Stimulated activated CD8-positive, alpha-beta memory T cell treated with anti-CD3 and anti-CD28 coated beads, Interleukin-12 subunit alpha, Interleukin-12 subunit beta, amount 100 ng/mL, for 1 hour (primary cell): ENCODE results near the gene ELP5.

Source experiments
- DNase-seq: peaks from one replicate; pipeline ENCODE4 v3.0.0-alpha.2; 2020; ENCODE audit warnings: low read depth

ELP5 gene

GRCh38 chr17:7252176-7253043, at the start of gene ELP5:
Gene ELP5, plus strand, starts transcription at chr17:7252215. Its CDS starts 336 bp downstream, at chr17:7252551.
- peak; percentile 75 for DNase-seq

- no peak for DNase-seq
Observed at GRCh38 chr17:7203391-7203790, 48.6 kb upstream of the ELP5 start.

- no peak for DNase-seq
Observed at GRCh38 chr17:7204336-7204735, 47.7 kb upstream of the ELP5 start.

- DNase-seq, result peak; percentile 90
Observed at GRCh38 chr17:7204828-7205461, 47.1 kb upstream of the ELP5 start.

- no peak for DNase-seq
Observed at GRCh38 chr17:7205561-7205960, 46.5 kb upstream of the ELP5 start.

- DNase-seq, result no peak
Observed at GRCh38 chr17:7207120-7208001, 44.7 kb upstream of the ELP5 start.

- no peak for DNase-seq
Observed at GRCh38 chr17:7208027-7208571, 43.9 kb upstream of the ELP5 start.

- DNase-seq, result no peak
Observed at GRCh38 chr17:7208754-7209460, 43.1 kb upstream of the ELP5 start.

GRCh38 chr17:7211491-7212273, 40.3 kb upstream of the ELP5 start:
- DNase-seq, result no peak

GRCh38 chr17:7213895-7214299, 38.1 kb upstream of the ELP5 start:
- no peak for DNase-seq

- DNase-seq, result peak; percentile 96
Observed at GRCh38 chr17:7214300-7215135, 37.5 kb upstream of the ELP5 start.

- no peak for DNase-seq
Observed at GRCh38 chr17:7215136-7215638, 36.8 kb upstream of the ELP5 start.

GRCh38 chr17:7215652-7216180, 36.3 kb upstream of the ELP5 start:
- no peak for DNase-seq

- no peak for DNase-seq
Observed at GRCh38 chr17:7216242-7217112, 35.5 kb upstream of the ELP5 start.

GRCh38 chr17:7217113-7217987, 34.7 kb upstream of the ELP5 start:
- DNase-seq, result no peak

GRCh38 chr17:7218166-7218565, 33.8 kb upstream of the ELP5 start:
- no peak for DNase-seq

- DNase-seq, result no peak
Observed at GRCh38 chr17:7218758-7219157, 33.3 kb upstream of the ELP5 start.
